Activated CD8-positive, alpha-beta T cell treated with anti-CD3 and anti-CD28 coated beads, Interleukin-2, amount 10 ng/mL, durations not matched to agents 7 days and 5 days (primary cell): ENCODE measurements around the gene BFSP1. TPM values are rescaled to one million over a fixed set of nuclear protein-coding genes. Genes with fewer than 3 reads are reported as not detected.

ENCODE experiments used
- ATAC-seq: fragments of 150-1000 bp; cut with Tn5 transposase; one replicate; pipeline ENCODE4 v1.10.0; 2021; ENCODE audit warnings: moderate library complexity
- CTCF ChIA-PET: fragments of 350-600 bp; sonication (Branson Sonifier 250); formaldehyde crosslinking; loops from one replicate; lab custom pipeline; 2021; ENCODE audit warnings: antibody characterized with exemption; lab: Charles Lee
- POLR2A ChIA-PET: fragments of 350-600 bp; sonication (Branson Sonifier 250); formaldehyde crosslinking; loops from one replicate; lab custom pipeline; 2021; ENCODE audit warnings: antibody characterized with exemption; lab: Charles Lee
- DNase-seq: peaks from one replicate; pipeline ENCODE4 v3.0.0-alpha.2; 2020
- H3K27ac Mint-ChIP-seq: one replicate; pipeline ENCODE4 v1.8.0; 2021; ENCODE audit warnings: mild to moderate bottlenecking, mixed read lengths
- H3K27me3 Mint-ChIP-seq: one replicate; pipeline ENCODE4 v1.8.0; 2021; ENCODE audit warnings: low read depth, mixed read lengths
- H3K36me3 Mint-ChIP-seq: one replicate; pipeline ENCODE4 v1.8.0; 2021; ENCODE audit warnings: low read depth, mixed read lengths
- H3K4me1 Mint-ChIP-seq: one replicate; pipeline ENCODE4 v1.8.0; 2021; ENCODE audit warnings: low read depth, mixed read lengths
- H3K4me3 Mint-ChIP-seq: one replicate; pipeline ENCODE4 v1.8.0; 2021; ENCODE audit warnings: mild to moderate bottlenecking, mixed read lengths
- H3K9me3 Mint-ChIP-seq: one replicate; pipeline ENCODE4 v1.8.0; 2022; ENCODE audit warnings: mixed read lengths; ENCODE audit not compliant: insufficient read depth
- total RNA-seq, 2 experiments: library from RNA; stranded (reverse); gene quantifications; one replicate each; pipeline ENCODE4 v1.2.3, GENCODE V29; 2021

Gene BFSP1
- total RNA-seq = under 1 TPM; 0.50 to 0.55 TPM

GRCh38 chr20:17530716-17531664 lies at the start of gene BFSP1:
Gene BFSP1 (minus strand): TSS chr20:17531379. CDS start chr20:17531329, 50 bp downstream.
- H3K4me3 Mint-ChIP-seq = peak within 1 kb of the TSS; percentile 86

GRCh38 chr20:17580895-17581294 lies 49.7 kb upstream of the BFSP1 start:
- ChIA-PET CTCF (interaction anchor here (1.1 to 1.7 kb wide), 2 partner anchors 9 to 44 kb away, joined by 4 to 5 read pairs; no protein-coding TSS in a partner anchor), POLR2A (no interaction called here)
- Mint-ChIP-seq H3K4me3 (no peak overlapping the region), H3K9me3 (no peaks in the 10 kb centered on the region), H3K27ac (no peak overlapping the region), H3K36me3 (peaks cover 2% of the 10 kb centered on the region), H3K4me1 (peaks cover 17% of the 10 kb centered on the region), H3K27me3 (no peaks in the 10 kb centered on the region)
- DNase-seq = no peak
- ATAC-seq = no peak

More at GRCh38 chr20:17530716-17531664, at the start of gene BFSP1:
- Mint-ChIP-seq H3K36me3 (no peaks in the 10 kb centered on the region), H3K27ac (peak within 1 kb of the TSS; percentile 86), H3K4me1 (peaks cover 27% of the 10 kb centered on the region), H3K27me3 (peaks cover 36% of the 10 kb centered on the region), H3K9me3 (no peaks in the 10 kb centered on the region)
- ChIA-PET POLR2A (interaction anchor here (0.6 to 1.8 kb wide), 7 partner anchors 40 to 436 kb away, joined by 3 to 6 read pairs (median 4); partner anchors contain the start of gene RRBP1), CTCF (interaction anchor here (0.7 to 3.5 kb wide), 5 partner anchors 19 to 408 kb away, joined by 3 to 22 read pairs (median 7); partner anchors contain the start of gene RRBP1)
- ATAC-seq (peak; percentile 83), DNase-seq (peak; percentile 61)

- ATAC-seq (no peak), DNase-seq (no peak)
- POLR2A ChIA-PET = interaction anchor here (0.8 kb wide), 1 partner anchor 9 kb away, joined by 4 read pairs; the partner anchor contains the start of gene DSTN
These were observed 48.3 kb upstream of the BFSP1 start for GRCh38 chr20:17579369-17580039.

GRCh38 chr20:17576215-17576614 lies 45.0 kb upstream of the BFSP1 start:
- Mint-ChIP-seq H3K4me1 (peaks cover 21% of the 10 kb centered on the region), H3K27ac (no peak overlapping the region), H3K27me3 (no peaks in the 10 kb centered on the region), H3K4me3 (no peak overlapping the region), H3K9me3 (no peaks in the 10 kb centered on the region), H3K36me3 (peaks cover 9% of the 10 kb centered on the region)
- CTCF ChIA-PET = no interaction called here
- ATAC-seq = no peak
- no peak for DNase-seq
- POLR2A ChIA-PET = no interaction called here

More at GRCh38 chr20:17579369-17580039, 48.3 kb upstream of the BFSP1 start:
- Mint-ChIP-seq H3K4me3 (no peak overlapping the region), H3K27ac (no peak overlapping the region), H3K4me1 (peaks cover 17% of the 10 kb centered on the region), H3K36me3 (peaks cover 2% of the 10 kb centered on the region), H3K27me3 (no peaks in the 10 kb centered on the region), H3K9me3 (no peaks in the 10 kb centered on the region)
- CTCF ChIA-PET = interaction anchor here (1.3 kb wide), 1 partner anchor 9 kb away, joined by 5 read pairs; the partner anchor contains the start of gene DSTN

- H3K27ac Mint-ChIP-seq = no peak overlapping the region
- ChIA-PET POLR2A (interaction anchor here (1.2 kb wide), 1 partner anchor 37 kb away, joined by 3 read pairs; no protein-coding TSS in a partner anchor), CTCF (interaction anchor here (1.0 to 4.1 kb wide), 3 partner anchors 32 to 109 kb away, joined by 3 to 22 read pairs (median 5); partner anchors contain the start of gene RRBP1)
- no peak for DNase-seq
- ATAC-seq = no peak
- peaks cover 22% of the 10 kb centered on the region for H3K4me1 Mint-ChIP-seq
- H3K27me3 Mint-ChIP-seq = peaks cover 1% of the 10 kb centered on the region
- no peaks in the 10 kb centered on the region for H3K9me3 Mint-ChIP-seq
- H3K4me3 Mint-ChIP-seq = no peak overlapping the region
- H3K36me3 Mint-ChIP-seq = peaks cover 7% of the 10 kb centered on the region
These were observed 42.3 kb upstream of the BFSP1 start for GRCh38 chr20:17573463-17573862.

- ATAC-seq = no peak
- POLR2A ChIA-PET = interaction anchor here (1.2 to 3.4 kb wide), 3 partner anchors 15 to 110 kb away, joined by 3 to 24 read pairs (median 14); partner anchors contain the start of gene RRBP1
- peaks cover 22% of the 10 kb centered on the region for H3K4me1 Mint-ChIP-seq
- CTCF ChIA-PET = interaction anchor here (1.3 to 4.1 kb wide), 8 partner anchors 9 to 367 kb away, joined by 3 to 22 read pairs (median 7); partner anchors contain the start of gene RRBP1
- no peak overlapping the region for H3K4me3 Mint-ChIP-seq
- no peak overlapping the region for H3K27ac Mint-ChIP-seq
- DNase-seq = no peak
- no peaks in the 10 kb centered on the region for H3K9me3 Mint-ChIP-seq
- peaks cover 10% of the 10 kb centered on the region for H3K27me3 Mint-ChIP-seq
- H3K36me3 Mint-ChIP-seq = peaks cover 7% of the 10 kb centered on the region
These were observed 41.0 kb upstream of the BFSP1 start for GRCh38 chr20:17572034-17572638.

GRCh38 chr20:17571153-17571527 lies 40.0 kb upstream of the BFSP1 start:
- Mint-ChIP-seq H3K36me3 (peaks cover 7% of the 10 kb centered on the region), H3K27me3 (peaks cover 12% of the 10 kb centered on the region), H3K4me1 (peaks cover 25% of the 10 kb centered on the region), H3K27ac (peak overlapping the region; percentile 77), H3K4me3 (peak overlapping the region; percentile 92), H3K9me3 (peaks cover 3% of the 10 kb centered on the region)
- peak; percentile 39 for DNase-seq
- ChIA-PET POLR2A (interaction anchor here (0.7 to 3.4 kb wide), 11 partner anchors 8 to 717 kb away, joined by 3 to 24 read pairs (median 3); partner anchors contain the start of genes RRBP1 and ZNF133), CTCF (interaction anchor here (0.8 to 4.1 kb wide), 17 partner anchors 8 to 368 kb away, joined by 3 to 22 read pairs (median 5); partner anchors contain the start of gene RRBP1)
- no peak for ATAC-seq

GRCh38 chr20:17570347-17571152 lies 39.4 kb upstream of the BFSP1 start:
- ATAC-seq (peak; percentile 49), DNase-seq (peak; percentile 35)
- CTCF ChIA-PET = interaction anchor here (0.8 to 4.1 kb wide), 19 partner anchors 9 to 368 kb away, joined by 3 to 22 read pairs (median 5); partner anchors contain the start of gene RRBP1
- H3K4me3 Mint-ChIP-seq = peak overlapping the region; percentile 92
- H3K36me3 Mint-ChIP-seq = peaks cover 7% of the 10 kb centered on the region
- peaks cover 25% of the 10 kb centered on the region for H3K4me1 Mint-ChIP-seq
- peak overlapping the region; percentile 77 for H3K27ac Mint-ChIP-seq
- H3K9me3 Mint-ChIP-seq = peaks cover 5% of the 10 kb centered on the region
- peaks cover 14% of the 10 kb centered on the region for H3K27me3 Mint-ChIP-seq
- POLR2A ChIA-PET = interaction anchor here (0.7 to 3.4 kb wide), 11 partner anchors 9 to 718 kb away, joined by 3 to 24 read pairs (median 3); partner anchors contain the start of genes RRBP1 and ZNF133

- Mint-ChIP-seq H3K4me3 (peak within 1 kb of the TSS; percentile 92), H3K27me3 (peaks cover 20% of the 10 kb centered on the region), H3K36me3 (peaks cover 9% of the 10 kb centered on the region), H3K27ac (peak within 1 kb of the TSS; percentile 87), H3K9me3 (peaks cover 5% of the 10 kb centered on the region), H3K4me1 (peaks cover 25% of the 10 kb centered on the region)
- ATAC-seq (peak; percentile 92), DNase-seq (peak; percentile 90)
- ChIA-PET CTCF (interaction anchor here (0.7 to 4.1 kb wide), 12 partner anchors 8 to 328 kb away, joined by 3 to 22 read pairs (median 5); partner anchors contain the start of gene RRBP1), POLR2A (interaction anchor here (0.5 to 3.4 kb wide), 8 partner anchors 10 to 112 kb away, joined by 3 to 24 read pairs (median 4); partner anchors contain the start of gene RRBP1)
These were observed 38.6 kb upstream of the BFSP1 start, which contains the start of gene DSTN for GRCh38 chr20:17569616-17570346. Gene DSTN (plus strand): TSS chr20:17570075. CDS start chr20:17570209, 134 bp downstream.
